B cell (primary cell): ENCODE results near the gene CETP. TPM values are rescaled to one million over a fixed set of nuclear protein-coding genes. Genes with fewer than 3 reads are reported as not detected.

Experiments used
- ATAC-seq: fragments of 200-7000 bp; cut with Tn5 transposase; one replicate; pipeline ENCODE4 v1.10.0; 2021; ENCODE audit warnings: low read depth, mild to moderate bottlenecking, moderate number of reproducible peaks, moderate library complexity
- CTCF ChIA-PET: fragments of 350-600 bp; sonication (Branson Sonifier 250); formaldehyde crosslinking; loops from one replicate; lab custom pipeline; 2021; ENCODE audit warnings: antibody characterized with exemption, inconsistent platforms; lab: Charles Lee
- POLR2A ChIA-PET: fragments of 350-600 bp; sonication (Branson Sonifier 250); formaldehyde crosslinking; loops from one replicate; lab custom pipeline; 2021; ENCODE audit warnings: antibody characterized with exemption; lab: Charles Lee
- DNase-seq: peaks from one replicate; pipeline ENCODE4 v3.0.0; 2013
- H2AFZ ChIP-seq: 2 replicates; pipeline ENCODE4 v1.6.1; 2012; ENCODE audit warnings: mild to moderate bottlenecking, low read depth, low read length; ENCODE audit not compliant: insufficient read depth, poor library complexity, severe bottlenecking
- H3K27ac ChIP-seq, 2 donors: 1 replicate in 1 of 2; 2 replicates in 1 of 2; pipeline ENCODE4 v1.5.1; 2012 to 2013; ENCODE audit warnings: low read length in 2 of 2, mild to moderate bottlenecking in 2 of 2, moderate library complexity in 1 of 2
- H3K27me3 ChIP-seq, 4 experiments: fragments of 200-600 bp in 1 of 4; sonication (generic) in 1 of 4; replicated peaks in 1 of 4; 1 replicate in 2 of 4; 2 replicates in 2 of 4; pipeline versions ENCODE4 v1.6.1 to v1.7.0; 2013 to 2016; ENCODE audit warnings: low read length in 3 of 4, mild to moderate bottlenecking in 2 of 4, mixed read lengths in 1 of 4, moderate library complexity in 1 of 4; ENCODE audit not compliant: insufficient read depth in 4 of 4, control insufficient read depth in 3 of 4; ENCODE audit errors: control extremely low read depth in 1 of 4
- H3K36me3 ChIP-seq, 2 experiments: replicated peaks in 1 of 2; 1 replicate in 1 of 2; 2 replicates in 1 of 2; pipeline versions ENCODE4 v1.6.1 to v1.7.1; 2013; ENCODE audit warnings: low read length in 1 of 2; ENCODE audit not compliant: insufficient read depth in 2 of 2, control insufficient read depth in 1 of 2; ENCODE audit errors: control extremely low read depth in 1 of 2, extremely low read depth in 1 of 2
- H3K4me1 ChIP-seq, 2 donors: fragments of 200-600 bp in 1 of 2; sonication (generic) in 1 of 2; 1 replicate in 1 of 2; 2 replicates in 1 of 2; pipeline versions ENCODE4 v1.5.1 to v1.6.1; 2013 to 2017; ENCODE audit warnings: low read length in 2 of 2; ENCODE audit not compliant: control insufficient read depth in 2 of 2, insufficient read depth in 2 of 2
- H3K4me2 ChIP-seq: replicated peaks from 2 replicates; pipeline ENCODE3; 2012; ENCODE audit warnings: mild to moderate bottlenecking, low read depth, low read length; ENCODE audit not compliant: poor library complexity, severe bottlenecking
- H3K4me3 ChIP-seq, 5 experiments: fragments of 200-600 bp in 1 of 5; sonication (generic) in 1 of 5; 1 replicate in 3 of 5; 2 replicates in 2 of 5; pipeline versions ENCODE4 v1.5.1 to v1.7.0; 2011 to 2016; ENCODE audit warnings: low read length in 4 of 5, mild to moderate bottlenecking in 4 of 5, low read depth in 2 of 5, control low read depth in 1 of 5, moderate library complexity in 1 of 5; ENCODE audit not compliant: insufficient read depth in 1 of 5; ENCODE audit errors: control extremely low read depth in 1 of 5, extremely low read depth in 1 of 5
- H3K79me2 ChIP-seq: fragments of 200-600 bp; sonication (generic); one replicate; pipeline ENCODE4 v1.6.0; 2016; ENCODE audit warnings: low read length; ENCODE audit not compliant: control insufficient read depth, insufficient read depth
- H3K9ac ChIP-seq: fragments of 200-600 bp; sonication (generic); 2 replicates; pipeline ENCODE4 v1.6.1; 2017; ENCODE audit warnings: mild to moderate bottlenecking, low read length, moderate library complexity
- H3K9me3 ChIP-seq, 3 donors: one replicate each; pipeline versions ENCODE4 v1.6.1 to v1.7.1; 2013; ENCODE audit warnings: low read length in 2 of 3; ENCODE audit not compliant: control insufficient read depth in 2 of 3, insufficient read depth in 1 of 3; ENCODE audit errors: control extremely low read depth in 1 of 3
- H4K20me1 ChIP-seq: 2 replicates; pipeline ENCODE4 v1.6.0; 2012; ENCODE audit warnings: mild to moderate bottlenecking, low read length; ENCODE audit not compliant: insufficient read depth, control insufficient read depth, poor library complexity, severe bottlenecking
- H3K27ac Mint-ChIP-seq: one replicate; pipeline ENCODE4 v1.8.0; 2021; ENCODE audit warnings: mixed read lengths
- H3K27me3 Mint-ChIP-seq: one replicate; pipeline ENCODE4 v1.8.0; 2021; ENCODE audit warnings: mixed read lengths
- H3K4me1 Mint-ChIP-seq: one replicate; pipeline ENCODE4 v1.8.0; 2021; ENCODE audit warnings: mixed read lengths
- H3K4me3 Mint-ChIP-seq: one replicate; pipeline ENCODE4 v1.8.0; 2021; ENCODE audit warnings: mixed read lengths
- H3K9me3 Mint-ChIP-seq: one replicate; pipeline ENCODE4 v1.8.0; 2022; ENCODE audit warnings: mixed read lengths; ENCODE audit not compliant: insufficient read depth
- CTCF ChIP-seq: fragments of 200-600 bp; IDR thresholded peaks from one replicate; pipeline ENCODE4 v1.8.0; 2022; ENCODE audit warnings: antibody characterized with exemption, mild to moderate bottlenecking
- EZH2 ChIP-seq: IDR thresholded peaks from 2 replicates; pipeline ENCODE4 v1.6.1; 2012; ENCODE audit warnings: borderline replicate concordance, low read depth, mild to moderate bottlenecking, moderate library complexity, low read length; ENCODE audit not compliant: insufficient read depth, poor library complexity, severe bottlenecking
- WGBS: methylation state at CpG from one replicate; pipeline ENCODE4 v1.1.5; 2013; ENCODE audit warnings: missing lambda C conversion rate; ENCODE audit not compliant: insufficient coverage; 5-methylcytosine and 5-hydroxymethylcytosine counted together
- intact Hi-C: fragments of 100-400 bp; cut with micrococcal nuclease; formaldehyde crosslinking; loops from one replicate; pipeline ENCODE4 v1.10.0; 2022
- polyA plus RNA-seq: library from polyadenylated mRNA; depleted of rRNA; stranded (reverse); fragments of >200 nt; gene quantifications from 2 replicates; pipeline ENCODE4 v1.2.3, GENCODE V29; 2012
- total RNA-seq, 2 donors: library from RNA; stranded (reverse); fragments of 120-200 nt in 1 of 2; gene quantifications; 1 replicate in 1 of 2; 2 replicates in 1 of 2; pipeline versions ENCODE4 v1.2.3 to v1.2.4, GENCODE V29; 2013 to 2022

Gene CETP
- total and polyA plus RNA-seq, 2 donors (not counting 1 experiment from before 2014, with no cell fraction given), result 0.18 to 1.3 TPM

DNA sequence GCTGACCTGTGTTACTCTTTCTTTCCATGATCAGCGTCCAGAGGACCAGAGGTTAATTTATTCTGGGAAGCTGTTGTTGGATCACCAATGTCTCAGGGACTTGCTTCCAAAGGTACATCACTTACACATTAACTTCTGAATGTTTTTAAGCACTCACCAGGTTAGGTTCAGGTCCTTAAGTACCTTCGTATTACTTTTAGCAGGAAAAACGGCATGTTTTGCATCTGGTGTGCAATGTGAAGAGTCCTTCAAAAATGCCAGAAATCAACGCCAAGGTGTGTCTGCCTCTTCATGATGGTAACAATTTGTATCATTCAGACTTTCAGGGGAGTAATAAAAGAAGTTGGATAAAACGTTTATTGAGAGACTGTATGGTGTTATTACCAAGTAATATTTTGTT lies 26.5 kb upstream of the CETP start:
- Mint-ChIP-seq H3K9me3 (no peaks in the 10 kb centered on the region), H3K4me1 (peaks cover 65% of the 10 kb centered on the region), H3K27me3 (no peaks in the 10 kb centered on the region), H3K4me3 (peak overlapping the region; percentile 92), H3K27ac (peak overlapping the region; percentile 81)
- H3K4me3 ChIP-seq, result peak overlapping the region in 4 of 5 experiments; percentile 4 to 95 (median 54)
- TF ChIP-seq CTCF (no peak), EZH2 (no peak)
- peaks cover 71% of the 10 kb centered on the region for H3K79me2 ChIP-seq
- peaks cover 82% of the 10 kb centered on the region for H4K20me1 ChIP-seq
- DNase-seq (no peak), ATAC-seq (no peak)
- peak overlapping the region; percentile 15 to 99 for H3K27ac ChIP-seq
- H2AFZ ChIP-seq, result no peak overlapping the region
- H3K4me1 ChIP-seq, result peaks cover 58 to 75% of the 10 kb centered on the region in 2 donors
- no peaks in the 10 kb centered on the region for H3K27me3 ChIP-seq
- ChIA-PET CTCF (interaction anchor here (2.6 to 10.8 kb wide), 2 partner anchors 69 to 111 kb away, joined by 9 to 140 read pairs; partner anchors contain the start of gene SLC12A3), POLR2A (interaction anchor here (0.6 to 7.7 kb wide), 2 partner anchors 23 to 345 kb away, joined by 3 to 76 read pairs; no protein-coding TSS in a partner anchor)
- intact Hi-C loops, result loop anchor here (10.0 kb wide), 2 partner anchors 230 to 310 kb away; partner anchors contain the start of gene ARL2BP
- WGBS, result 61% methylated on average over 2 of the region's 5 CpGs
- H3K9me3 ChIP-seq, result no peaks in the 10 kb centered on the region
- peak overlapping the region; percentile 91 for H3K9ac ChIP-seq
- peaks cover 20 to 64% of the 10 kb centered on the region in 2 experiments for H3K36me3 ChIP-seq
- peak overlapping the region; percentile 79 for H3K4me2 ChIP-seq

DNA sequence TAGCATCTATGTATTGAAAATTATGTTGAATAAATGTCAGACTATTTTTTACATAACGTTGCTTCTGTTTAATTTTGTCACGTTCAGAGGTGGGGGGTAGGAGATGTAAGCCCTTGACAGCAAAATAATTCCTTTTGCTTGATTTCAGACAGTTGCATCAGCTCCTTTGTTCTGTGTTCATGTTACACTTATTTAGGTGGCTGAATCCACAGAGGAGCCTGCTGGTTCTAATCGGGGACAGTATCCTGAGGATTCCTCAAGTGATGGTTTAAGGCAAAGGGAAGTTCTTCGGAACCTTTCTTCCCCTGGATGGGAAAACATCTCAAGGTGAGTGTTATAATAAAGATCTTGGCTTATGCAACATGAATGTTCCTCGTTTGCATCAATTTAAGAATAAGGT lies 25.3 kb upstream of the CETP start:
- no peak for ATAC-seq
- peak overlapping the region; percentile 92 for H3K4me3 Mint-ChIP-seq
- ChIA-PET CTCF (interaction anchor here (0.8 to 10.8 kb wide), 7 partner anchors 9 to 109 kb away, joined by 3 to 140 read pairs (median 5); partner anchors contain the start of gene SLC12A3), POLR2A (interaction anchor here (0.6 to 1.0 kb wide), 2 partner anchors 11 to 346 kb away, joined by 3 to 4 read pairs; no protein-coding TSS in a partner anchor)
- Histone ChIP-seq H3K4me1 (peaks cover 57 to 73% of the 10 kb centered on the region in 2 donors), H3K36me3 (peaks cover 26 to 76% of the 10 kb centered on the region in 2 experiments), H3K4me2 (peak overlapping the region; percentile 5), H3K9me3 (no peaks in the 10 kb centered on the region), H3K27me3 (no peaks in the 10 kb centered on the region), H3K27ac (peak overlapping the region in 1 of 2 donors; percentile 99), H4K20me1 (peaks cover 93% of the 10 kb centered on the region), H3K79me2 (peaks cover 67% of the 10 kb centered on the region), H3K4me3 (no peak overlapping the region), H3K9ac (no peak overlapping the region), H2AFZ (no peak overlapping the region)
- H3K4me1 Mint-ChIP-seq, result peaks cover 62% of the 10 kb centered on the region
- no peak for DNase-seq
- H3K27me3 Mint-ChIP-seq, result no peaks in the 10 kb centered on the region
- H3K27ac Mint-ChIP-seq, result peak overlapping the region; percentile 63
- no peak for TF ChIP-seq EZH2
- 83% methylated on average over 1 of the region's 5 CpGs for WGBS
- no peaks in the 10 kb centered on the region for H3K9me3 Mint-ChIP-seq
- intact Hi-C loops, result loop anchor here (10.0 kb wide), 2 partner anchors 228 to 308 kb away; partner anchors contain the start of gene ARL2BP
